GM23248 (cell line): Measurements from ENCODE around the gene WIZ.

Experiments used
- EZH2 ChIP-seq: fragments of 200-600 bp; sonication (generic); IDR thresholded peaks from 2 replicates; pipeline ENCODE4 v1.6.1; 2018; ENCODE audit warnings: antibody characterized with exemption, mild to moderate bottlenecking; ENCODE audit not compliant: insufficient read depth, poor library complexity, severe bottlenecking
- EZH2phosphoT487 ChIP-seq: fragments of 200-600 bp; sonication (generic); IDR thresholded peaks from 2 replicates; pipeline ENCODE4 v1.6.1; 2018; ENCODE audit warnings: antibody characterized with exemption, moderate library complexity, mild to moderate bottlenecking, low read depth; ENCODE audit not compliant: insufficient read depth

DNA sequence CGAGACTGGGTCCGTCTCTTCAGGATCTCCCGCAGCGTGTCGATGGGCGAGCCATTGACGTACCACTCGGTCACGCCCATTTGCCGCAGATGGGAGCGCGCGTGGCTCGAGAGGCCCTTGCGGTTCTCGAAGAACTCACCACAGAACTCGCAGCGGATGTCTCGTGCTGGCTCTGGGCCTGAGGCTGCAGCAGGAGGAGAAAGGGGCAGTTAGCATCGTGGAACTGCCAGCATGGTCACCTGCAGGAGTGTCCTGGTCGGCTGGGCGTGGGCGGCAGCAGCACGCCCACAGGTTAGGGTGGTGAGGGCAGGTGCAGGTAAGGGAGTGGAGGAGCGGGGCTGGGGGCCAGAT, 22.4 kb downstream of the WIZ start:
- no peak for TF ChIP-seq EZH2phosphoT487
- TF ChIP-seq EZH2 = no peak
